Thoracic aorta (tissue), 2 donors: ENCODE measurements around the gene GPAT3. TPM values are rescaled to one million over a fixed set of nuclear protein-coding genes. Genes with fewer than 3 reads are reported as not detected.

ENCODE experiments used
- ATAC-seq: fragments of 150-250 bp; one replicate; pipeline ENCODE4 v1.8.0; 2017; ENCODE audit warnings: low read depth; ENCODE audit not compliant: insufficient number of reproducible peaks, low FRiP score
- DNase-seq: peaks from one replicate; pipeline ENCODE4 v3.0.0-alpha.2; 2020; ENCODE audit warnings: low spot score
- H3K27ac ChIP-seq, 2 donors: fragments of 200-600 bp; sonication (generic); 1 replicate in 1 of 2; 2 replicates in 1 of 2; pipeline ENCODE4 v1.5.1; 2016; ENCODE audit warnings: mild to moderate bottlenecking in 2 of 2, moderate library complexity in 2 of 2
- H3K27me3 ChIP-seq: fragments of 200-600 bp; sonication (generic); replicated peaks from 2 replicates; pipeline ENCODE4 v1.6.0; 2016; ENCODE audit warnings: mild to moderate bottlenecking; ENCODE audit not compliant: insufficient read depth
- H3K36me3 ChIP-seq: fragments of 200-600 bp; sonication (generic); one replicate; pipeline ENCODE4 v1.5.1; 2016
- H3K4me1 ChIP-seq, 2 donors: fragments of 200-600 bp; sonication (generic); 1 replicate in 1 of 2; 2 replicates in 1 of 2; pipeline versions ENCODE4 v1.5.1 to v1.6.0; 2016; ENCODE audit warnings: low read depth in 2 of 2, mild to moderate bottlenecking in 1 of 2; ENCODE audit not compliant: control insufficient read depth in 1 of 2
- H3K4me3 ChIP-seq: fragments of 200-600 bp; sonication (generic); 2 replicates; pipeline ENCODE4 v1.5.1; 2016; ENCODE audit warnings: mild to moderate bottlenecking
- H3K9me3 ChIP-seq: fragments of 200-600 bp; sonication (generic); 2 replicates; pipeline ENCODE4 v1.5.1; 2016
- total RNA-seq, 2 donors: library from RNA; depleted of rRNA; stranded (reverse); fragments of >200 nt; gene quantifications; one replicate each; pipeline versions ENCODE4 v1.1.0 to v1.2.3, GENCODE V29; 2016
- TF ChIP-seq, protein P1 (sequence below): fragments of 200-600 bp; sonication (generic); IDR thresholded peaks from one replicate; pipeline ENCODE4 v1.5.1; 2019; ENCODE audit warnings: antibody characterized with exemption

Gene GPAT3
- total RNA-seq, 2 donors from 2014 or later: 6.6 to 7.8 TPM

DNA sequence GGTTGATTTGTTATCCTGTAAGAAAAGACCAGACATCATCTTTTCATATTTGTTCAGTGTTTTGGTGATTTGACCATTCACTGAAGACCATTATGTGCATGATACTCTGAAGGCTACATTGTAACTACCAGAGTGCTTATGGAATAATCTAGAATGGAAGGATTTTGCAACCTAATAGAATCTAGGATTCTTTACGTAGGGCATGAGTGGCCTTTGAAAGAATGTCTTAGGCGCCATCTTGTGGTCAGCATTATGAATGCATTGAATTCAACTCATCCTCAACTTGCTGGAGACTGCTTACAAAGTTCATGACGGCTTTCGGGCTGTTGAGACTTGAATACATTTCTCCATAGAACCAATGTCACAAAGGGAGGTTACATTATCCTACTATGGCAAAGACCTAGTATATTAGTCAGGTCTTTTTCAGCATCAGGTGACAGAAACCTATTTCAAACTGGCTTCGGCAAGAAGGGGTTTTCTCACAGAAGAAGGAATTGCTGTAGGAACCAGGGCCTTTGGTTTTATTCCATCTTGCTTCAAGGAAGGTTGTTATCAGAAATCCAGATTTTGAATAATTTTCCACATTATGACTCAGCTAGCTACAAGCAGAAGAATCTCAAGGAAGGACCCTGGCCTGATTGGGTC is 104.1 kb downstream of the GPAT3 start:
- no peaks in the 10 kb centered on the region for H3K27me3 ChIP-seq
- no peaks in the 10 kb centered on the region for H3K4me1 ChIP-seq
- TF ChIP-seq, protein P1, sequence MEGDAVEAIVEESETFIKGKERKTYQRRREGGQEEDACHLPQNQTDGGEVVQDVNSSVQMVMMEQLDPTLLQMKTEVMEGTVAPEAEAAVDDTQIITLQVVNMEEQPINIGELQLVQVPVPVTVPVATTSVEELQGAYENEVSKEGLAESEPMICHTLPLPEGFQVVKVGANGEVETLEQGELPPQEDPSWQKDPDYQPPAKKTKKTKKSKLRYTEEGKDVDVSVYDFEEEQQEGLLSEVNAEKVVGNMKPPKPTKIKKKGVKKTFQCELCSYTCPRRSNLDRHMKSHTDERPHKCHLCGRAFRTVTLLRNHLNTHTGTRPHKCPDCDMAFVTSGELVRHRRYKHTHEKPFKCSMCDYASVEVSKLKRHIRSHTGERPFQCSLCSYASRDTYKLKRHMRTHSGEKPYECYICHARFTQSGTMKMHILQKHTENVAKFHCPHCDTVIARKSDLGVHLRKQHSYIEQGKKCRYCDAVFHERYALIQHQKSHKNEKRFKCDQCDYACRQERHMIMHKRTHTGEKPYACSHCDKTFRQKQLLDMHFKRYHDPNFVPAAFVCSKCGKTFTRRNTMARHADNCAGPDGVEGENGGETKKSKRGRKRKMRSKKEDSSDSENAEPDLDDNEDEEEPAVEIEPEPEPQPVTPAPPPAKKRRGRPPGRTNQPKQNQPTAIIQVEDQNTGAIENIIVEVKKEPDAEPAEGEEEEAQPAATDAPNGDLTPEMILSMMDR: peak; percentile 78
- DNase-seq: no peak
- no peak overlapping the region for H3K27ac ChIP-seq
- no peak overlapping the region for H3K4me3 ChIP-seq
- peak; percentile 58 for ATAC-seq
- no peaks in the 10 kb centered on the region for H3K9me3 ChIP-seq
- H3K36me3 ChIP-seq: no peaks in the 10 kb centered on the region

DNA sequence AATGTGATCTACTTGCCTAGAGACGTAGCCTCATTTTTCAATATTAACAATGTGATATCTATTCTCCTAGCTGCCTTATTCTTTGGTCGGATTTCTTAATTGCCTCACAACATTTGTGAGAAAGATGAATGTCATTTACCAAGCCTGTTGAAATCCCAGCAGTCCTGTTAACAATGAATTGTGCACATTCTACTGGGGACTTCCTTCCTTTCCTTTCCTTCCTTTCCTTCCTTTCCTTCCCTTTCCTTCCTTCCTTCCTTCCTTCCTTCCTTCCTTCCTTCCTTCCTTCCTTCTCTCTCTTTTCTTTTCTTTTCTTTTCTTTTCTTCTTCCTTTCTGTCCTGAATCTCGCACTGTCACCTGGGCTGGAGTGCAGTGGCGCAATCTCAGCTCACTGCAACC is 107.1 kb downstream of the GPAT3 start:
- H3K4me3 ChIP-seq: no peak overlapping the region
- no peaks in the 10 kb centered on the region for H3K4me1 ChIP-seq
- no peak overlapping the region for H3K27ac ChIP-seq
- TF ChIP-seq, protein P1: no peak
- no peaks in the 10 kb centered on the region for H3K9me3 ChIP-seq
- H3K27me3 ChIP-seq: no peaks in the 10 kb centered on the region
- DNase-seq: no peak
- ATAC-seq: no peak
- no peaks in the 10 kb centered on the region for H3K36me3 ChIP-seq

DNA sequence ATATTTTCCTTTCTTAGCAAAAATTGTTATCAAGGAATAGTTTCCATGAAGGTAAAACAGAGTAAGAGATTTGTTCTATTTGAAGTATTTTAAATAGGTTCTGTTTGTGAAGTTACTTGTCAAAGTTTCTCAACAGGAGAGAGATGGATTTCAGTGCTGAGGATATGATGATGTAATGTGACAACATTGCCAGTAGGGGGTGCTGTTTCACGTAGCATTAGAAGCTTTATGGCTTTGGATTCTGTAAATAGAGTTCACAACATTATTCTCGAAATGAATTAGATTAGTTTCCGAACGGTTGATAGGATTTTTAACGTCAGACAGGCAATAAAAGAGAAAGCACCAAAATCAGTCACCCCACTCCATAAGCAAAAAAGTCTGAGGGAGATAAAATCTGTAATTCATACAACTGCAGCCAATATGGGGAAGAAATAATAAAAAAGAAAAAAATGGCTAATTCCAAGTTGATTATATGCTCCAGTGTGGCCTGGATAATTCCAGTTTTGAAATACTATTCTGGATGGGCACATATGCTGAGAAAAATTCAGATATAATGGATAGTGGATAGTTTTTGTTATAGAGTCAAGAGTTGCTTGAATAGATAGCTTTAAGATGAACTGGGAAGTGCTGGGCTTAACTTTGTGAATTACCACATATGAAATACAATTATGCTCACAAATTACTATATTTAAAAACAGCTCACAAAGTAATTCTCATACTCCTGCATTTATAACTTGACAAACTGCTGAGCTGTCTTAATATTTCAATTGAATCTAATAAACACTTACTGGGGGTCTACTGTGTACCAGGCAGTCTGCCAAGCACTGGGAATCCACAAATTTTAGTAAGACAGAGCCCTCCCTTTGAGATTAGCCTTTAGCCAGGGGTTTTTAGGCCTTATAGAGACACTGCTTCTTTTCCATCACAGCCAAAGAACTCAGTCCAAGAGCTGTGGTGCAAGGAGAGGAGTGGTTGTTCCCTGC is 109.1 kb downstream of the GPAT3 start:
- Histone ChIP-seq H3K36me3 (no peaks in the 10 kb centered on the region), H3K27me3 (no peaks in the 10 kb centered on the region), H3K9me3 (no peaks in the 10 kb centered on the region), H3K27ac (no peak overlapping the region), H3K4me3 (no peak overlapping the region), H3K4me1 (no peaks in the 10 kb centered on the region)
- TF ChIP-seq, protein P1: peak; percentile 80
- ATAC-seq (no peak), DNase-seq (no peak)

GRCh38 chr4:83646538-83647239 is 110.8 kb downstream of the GPAT3 start:
- Histone ChIP-seq H3K4me3 (no peak overlapping the region), H3K27me3 (no peaks in the 10 kb centered on the region), H3K27ac (no peak overlapping the region), H3K36me3 (no peaks in the 10 kb centered on the region), H3K4me1 (no peaks in the 10 kb centered on the region), H3K9me3 (no peaks in the 10 kb centered on the region)
- DNase-seq: no peak
- TF ChIP-seq, protein P1: no peak
- ATAC-seq: no peak

- no peak for ATAC-seq
These were observed 115.9 kb downstream of the GPAT3 start for GRCh38 chr4:83651846-83652245.

More at GRCh38 chr4:83651846-83652245, 115.9 kb downstream of the GPAT3 start:
- H3K27ac ChIP-seq: no peak overlapping the region
- no peak overlapping the region for H3K4me3 ChIP-seq
- H3K9me3 ChIP-seq: no peaks in the 10 kb centered on the region
- no peaks in the 10 kb centered on the region for H3K27me3 ChIP-seq
- H3K36me3 ChIP-seq: no peaks in the 10 kb centered on the region
- no peaks in the 10 kb centered on the region for H3K4me1 ChIP-seq
- no peak for DNase-seq
- TF ChIP-seq, protein P1: no peak
